Psoas muscle (tissue), 8 donors: Measurements from ENCODE around the gene COX7C. TPM values are rescaled to one million over a fixed set of nuclear protein-coding genes. Genes with fewer than 3 reads are reported as not detected.
"Not testable (repeated sequence)": the region's sequence is repeated elsewhere in the genome, so short reads cannot be mapped to it uniquely, and the experiment has no call there.

Experiments used
- ATAC-seq, 4 donors: fragments of 200-7000 bp; cut with Tn5 transposase; one replicate each; pipeline ENCODE4 v1.9.1; 2020; ENCODE audit warnings: moderate library complexity in 3 of 4, mild to moderate bottlenecking in 2 of 4
- DNase-seq, 2 donors: peaks; one replicate each; pipeline ENCODE4 v3.0.0-alpha.2; 2020
- H3K27ac ChIP-seq: fragments of 200-600 bp; one replicate; pipeline ENCODE4 v1.8.0; 2022
- H3K27me3 ChIP-seq, 3 donors: fragments of 200-600 bp in 1 of 3; one replicate each; pipeline versions ENCODE4 v1.6.1 to v1.8.0; 2013 to 2022; ENCODE audit warnings: low read length in 2 of 3, mild to moderate bottlenecking in 2 of 3, moderate library complexity in 1 of 3; ENCODE audit not compliant: insufficient read depth in 3 of 3
- H3K36me3 ChIP-seq, 2 donors: fragments of 200-600 bp in 1 of 2; one replicate each; pipeline versions ENCODE4 v1.6.1 to v1.8.0; 2013 to 2022; ENCODE audit warnings: low read depth in 1 of 2, mild to moderate bottlenecking in 1 of 2, moderate library complexity in 1 of 2; ENCODE audit not compliant: insufficient read depth in 1 of 2
- H3K4me1 ChIP-seq: fragments of 200-600 bp; one replicate; pipeline ENCODE4 v1.8.0; 2022
- H3K4me3 ChIP-seq: fragments of 200-600 bp; one replicate; pipeline ENCODE4 v1.8.0; 2022; ENCODE audit warnings: mild to moderate bottlenecking
- H3K9me3 ChIP-seq: fragments of 200-600 bp; one replicate; pipeline ENCODE4 v1.8.0; 2022
- CTCF ChIP-seq: fragments of 200-600 bp; IDR thresholded peaks from one replicate; pipeline ENCODE4 v1.8.0; 2022; ENCODE audit warnings: antibody characterized with exemption
- WGBS, 3 donors: extraction: QIAGEN DNeasy Blood & Tissue Kit; methylation state at CpG; one replicate each; pipeline versions ENCODE4 v1.1.6 to v1.1.7; 2013; 5-methylcytosine and 5-hydroxymethylcytosine counted together
- intact Hi-C, 2 donors: fragments of 100-400 bp; cut with DNase I; formaldehyde crosslinking; loops; one replicate each; pipeline versions ENCODE4 v1.11.0 to v1.14.2; 2022
- long read RNA-seq, 2 donors: library from polyadenylated mRNA; unstranded; transcript quantifications; one replicate each; pipeline ENCODE4 v2.0.0, GENCODE V29; 2021
- polyA plus RNA-seq, 3 donors: library from polyadenylated mRNA; stranded (reverse); fragments of 200-250 nt; gene quantifications; one replicate each; pipeline ENCODE4 v1.2.3, GENCODE V29; 2013
- total RNA-seq, 4 donors: library from RNA; stranded (reverse); fragmentation: NEBNext Ultra II Directional in 2 of 4; extraction: Animal tissue kit (Norgen Biotek cat#: 25700) in 2 of 4; gene quantifications; one replicate each; pipeline versions ENCODE4 v1.2.1 to v1.2.4, GENCODE V29; 2021 to 2023
- donor health status: healthy with polysubstance abuse.
- donor health status: DM: no; HTN: no; CAD: no; lungs with moderate emphysema.
- donor health status: Bipolar disorder and iron deficiency.
- donor health status: healthy.
- donor health status: DM: yes; HTN: yes; CAD: no.
- donor health status: DM: no; HTN: no; CAD: no.
- donor health status: DM: no; HTN: no; CAD: no.
- donor health status: DM: yes; HTN: yes; CAD: no.

The COX7C gene
- total RNA-seq, result 1,000 to 10,000 TPM in 3 of 4 donors, 100 to 1,000 TPM in 1; 865 to 1,220 (median 1,102) TPM
- 1,000 to 10,000 TPM; 1,538 to 1,782 (median 1,731) TPM for polyA plus RNA-seq
- long read RNA-seq, donor 1, transcript COX7C-205 (3 exons, 369 nt), result minor isoform, 15 of 281 reads
- long read RNA-seq, donor 1, transcript COX7C-201 (3 exons, 666 nt), result major isoform, 261 of 281 reads
- long read RNA-seq, donor 1, partial matches to known transcripts, result 3 of 281 reads
- long read RNA-seq, donor 1, other reads (novel, unspliced or antisense), result 0 of 281 reads
- long read RNA-seq, donor 2, transcript COX7C-201 (3 exons, 666 nt), result major isoform, 286 of 305 reads
- long read RNA-seq, donor 2, transcript COX7C-205 (3 exons, 369 nt), result minor isoform, 16 of 305 reads
- long read RNA-seq, donor 2, partial matches to known transcripts, result 0 of 305 reads
- long read RNA-seq, donor 2, other reads (novel, unspliced or antisense), result 3 of 305 reads

- H3K9me3 ChIP-seq, result no peaks in the 10 kb centered on the region
- peak within 1 kb of the TSS; percentile 96 for H3K4me3 ChIP-seq
- peaks cover 0 to 6% (median 3%) of the 10 kb centered on the region in 3 donors for H3K27me3 ChIP-seq
- peak within 1 kb of the TSS; percentile 90 for H3K27ac ChIP-seq
- peaks cover 0 to 40% of the 10 kb centered on the region in 2 donors for H3K36me3 ChIP-seq
- peak; percentile 86 to 90 for DNase-seq
- intact Hi-C loops, result loop anchor here (10.0 kb wide), 2 partner anchors 647 to 797 kb away; partner anchors contain the start of genes CCNH (in 2 of the 2) and RASA1 (in 1 of the 2)
- WGBS, 3 donors, result 0% methylated on average over 41 of the region's 41 CpGs
- H3K4me1 ChIP-seq, result peaks cover 7% of the 10 kb centered on the region
- peak; percentile 98 to 99 (median 99) for ATAC-seq
- no peak for TF ChIP-seq CTCF
Observed at GRCh38 chr5:86617756-86618576, at the start of gene COX7C. COX7C (plus strand) TSS chr5:86617941; CDS start chr5:86618056, 115 bp downstream.

GRCh38 chr5:86569522-86570426 is 48.0 kb upstream of the COX7C start:
- H3K36me3 ChIP-seq, H3K27ac ChIP-seq, intact Hi-C loops, ATAC-seq, H3K4me1 ChIP-seq, H3K4me3 ChIP-seq, DNase-seq, H3K9me3 ChIP-seq, H3K27me3 ChIP-seq: not testable (repeated sequence)
- WGBS, 3 donors, result 93 to 94% (median 93%) methylated on average over 30 to 42 of the region's 44 CpGs

GRCh38 chr5:86570427-86571083 is 47.2 kb upstream of the COX7C start:
- intact Hi-C loops, result no loop called here
- Histone ChIP-seq H3K36me3 (no peaks in the 10 kb centered on the region), H3K9me3 (no peaks in the 10 kb centered on the region), H3K4me1 (no peaks in the 10 kb centered on the region), H3K27me3 (no peaks in the 10 kb centered on the region), H3K4me3 (no peak overlapping the region), H3K27ac (no peak overlapping the region)
- 91 to 95% (median 94%) methylated on average over 20 of the region's 20 CpGs for WGBS, 3 donors
- ATAC-seq (no peak), DNase-seq (peak in 1 of 2 donors; percentile 49)
- TF ChIP-seq CTCF, result no peak

- intact Hi-C loops, H3K4me1 ChIP-seq, ATAC-seq, H3K36me3 ChIP-seq, H3K27me3 ChIP-seq, H3K9me3 ChIP-seq, H3K27ac ChIP-seq, H3K4me3 ChIP-seq, DNase-seq: not testable (repeated sequence)
- WGBS, 3 donors, result 93 to 97% (median 95%) methylated on average over 12 of the region's 12 CpGs
Observed at GRCh38 chr5:86571109-86571508, 46.6 kb upstream of the COX7C start.
